Measurements from ENCODE around the gene LAMTOR3. TPM values are rescaled to one million over a fixed set of nuclear protein-coding genes. Genes with fewer than 3 reads are reported as not detected.

LAMTOR3 gene
- total and polyA plus RNA-seq, 9 of the 15 experiments (the other 6 are each of a cell fraction or from before 2014, with no cell fraction given), result 17.9 to 146 (median 59.4) TPM

- TF ChIP-seq PKNOX1 (IDR thresholded peaks at IDR 0.05) (peak; percentile 74), ZNF197 (CRISPR knock-in tag; IDR thresholded peaks at IDR 0.05; ENCODE audit: low read depth) (no peak), ZNF57 (CRISPR knock-in tag; IDR thresholded peaks at IDR 0.05) (no peak), ZNF584 (CRISPR knock-in tag; IDR thresholded peaks at IDR 0.05; ENCODE audit: low read depth) (no peak), RBM22 (IDR thresholded peaks at IDR 0.05; ENCODE audit: low read depth, low read length, poor library complexity, severe bottlenecking) (no peak), NCOA6 (IDR thresholded peaks at IDR 0.05) (no peak), NFRKB (IDR thresholded peaks at IDR 0.05; ENCODE audit: low read depth) (no peak), CGGBP1 (CRISPR knock-in tag; IDR thresholded peaks at IDR 0.05) (no peak), RBM34 (IDR thresholded peaks at IDR 0.05; ENCODE audit: borderline replicate concordance, insufficient read depth, low read length) (no peak), TCF7 (IDR thresholded peaks at IDR 0.05; ENCODE audit: borderline replicate concordance) (no peak), ZNF3 (CRISPR knock-in tag; IDR thresholded peaks at IDR 0.05) (no peak), HDAC1 (IDR thresholded peaks at IDR 0.05) (peak in 1 of 2 experiments; percentile 92; a peak in 3 of 4 replicates)
- TF ChIP-seq, protein P1, sequence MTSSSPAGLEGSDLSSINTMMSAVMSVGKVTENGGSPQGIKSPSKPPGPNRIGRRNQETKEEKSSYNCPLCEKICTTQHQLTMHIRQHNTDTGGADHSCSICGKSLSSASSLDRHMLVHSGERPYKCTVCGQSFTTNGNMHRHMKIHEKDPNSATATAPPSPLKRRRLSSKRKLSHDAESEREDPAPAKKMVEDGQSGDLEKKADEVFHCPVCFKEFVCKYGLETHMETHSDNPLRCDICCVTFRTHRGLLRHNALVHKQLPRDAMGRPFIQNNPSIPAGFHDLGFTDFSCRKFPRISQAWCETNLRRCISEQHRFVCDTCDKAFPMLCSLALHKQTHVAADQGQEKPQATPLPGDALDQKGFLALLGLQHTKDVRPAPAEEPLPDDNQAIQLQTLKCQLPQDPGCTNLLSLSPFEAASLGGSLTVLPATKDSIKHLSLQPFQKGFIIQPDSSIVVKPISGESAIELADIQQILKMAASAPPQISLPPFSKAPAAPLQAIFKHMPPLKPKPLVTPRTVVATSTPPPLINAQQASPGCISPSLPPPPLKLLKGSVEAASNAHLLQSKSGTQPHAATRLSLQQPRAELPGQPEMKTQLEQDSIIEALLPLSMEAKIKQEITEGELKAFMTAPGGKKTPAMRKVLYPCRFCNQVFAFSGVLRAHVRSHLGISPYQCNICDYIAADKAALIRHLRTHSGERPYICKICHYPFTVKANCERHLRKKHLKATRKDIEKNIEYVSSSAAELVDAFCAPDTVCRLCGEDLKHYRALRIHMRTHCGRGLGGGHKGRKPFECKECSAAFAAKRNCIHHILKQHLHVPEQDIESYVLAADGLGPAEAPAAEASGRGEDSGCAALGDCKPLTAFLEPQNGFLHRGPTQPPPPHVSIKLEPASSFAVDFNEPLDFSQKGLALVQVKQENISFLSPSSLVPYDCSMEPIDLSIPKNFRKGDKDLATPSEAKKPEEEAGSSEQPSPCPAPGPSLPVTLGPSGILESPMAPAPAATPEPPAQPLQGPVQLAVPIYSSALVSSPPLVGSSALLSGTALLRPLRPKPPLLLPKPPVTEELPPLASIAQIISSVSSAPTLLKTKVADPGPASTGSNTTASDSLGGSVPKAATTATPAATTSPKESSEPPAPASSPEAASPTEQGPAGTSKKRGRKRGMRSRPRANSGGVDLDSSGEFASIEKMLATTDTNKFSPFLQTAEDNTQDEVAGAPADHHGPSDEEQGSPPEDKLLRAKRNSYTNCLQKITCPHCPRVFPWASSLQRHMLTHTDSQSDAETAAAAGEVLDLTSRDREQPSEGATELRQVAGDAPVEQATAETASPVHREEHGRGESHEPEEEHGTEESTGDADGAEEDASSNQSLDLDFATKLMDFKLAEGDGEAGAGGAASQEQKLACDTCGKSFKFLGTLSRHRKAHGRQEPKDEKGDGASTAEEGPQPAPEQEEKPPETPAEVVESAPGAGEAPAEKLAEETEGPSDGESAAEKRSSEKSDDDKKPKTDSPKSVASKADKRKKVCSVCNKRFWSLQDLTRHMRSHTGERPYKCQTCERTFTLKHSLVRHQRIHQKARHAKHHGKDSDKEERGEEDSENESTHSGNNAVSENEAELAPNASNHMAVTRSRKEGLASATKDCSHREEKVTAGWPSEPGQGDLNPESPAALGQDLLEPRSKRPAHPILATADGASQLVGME (CRISPR knock-in tag; IDR thresholded peaks at IDR 0.05), result no peak
- TF ChIP-seq, protein P2, sequence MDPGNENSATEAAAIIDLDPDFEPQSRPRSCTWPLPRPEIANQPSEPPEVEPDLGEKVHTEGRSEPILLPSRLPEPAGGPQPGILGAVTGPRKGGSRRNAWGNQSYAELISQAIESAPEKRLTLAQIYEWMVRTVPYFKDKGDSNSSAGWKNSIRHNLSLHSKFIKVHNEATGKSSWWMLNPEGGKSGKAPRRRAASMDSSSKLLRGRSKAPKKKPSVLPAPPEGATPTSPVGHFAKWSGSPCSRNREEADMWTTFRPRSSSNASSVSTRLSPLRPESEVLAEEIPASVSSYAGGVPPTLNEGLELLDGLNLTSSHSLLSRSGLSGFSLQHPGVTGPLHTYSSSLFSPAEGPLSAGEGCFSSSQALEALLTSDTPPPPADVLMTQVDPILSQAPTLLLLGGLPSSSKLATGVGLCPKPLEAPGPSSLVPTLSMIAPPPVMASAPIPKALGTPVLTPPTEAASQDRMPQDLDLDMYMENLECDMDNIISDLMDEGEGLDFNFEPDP (CRISPR knock-in tag; IDR thresholded peaks at IDR 0.05), result no peak
These were observed at the start of gene LAMTOR3 (continued) for GRCh38 chr4:99894161-99894997.
